Measurements from ENCODE around the gene C2orf15.
"Not testable (repeated sequence)": the region's sequence is repeated elsewhere in the genome, so short reads cannot be mapped to it uniquely, and the experiment has no call there.

Gene C2orf15, protein sequence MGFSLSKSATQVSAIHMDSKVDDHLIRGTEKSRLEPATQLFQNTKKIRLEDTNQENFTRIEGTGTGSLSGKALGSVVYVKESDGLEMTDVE

DNA sequence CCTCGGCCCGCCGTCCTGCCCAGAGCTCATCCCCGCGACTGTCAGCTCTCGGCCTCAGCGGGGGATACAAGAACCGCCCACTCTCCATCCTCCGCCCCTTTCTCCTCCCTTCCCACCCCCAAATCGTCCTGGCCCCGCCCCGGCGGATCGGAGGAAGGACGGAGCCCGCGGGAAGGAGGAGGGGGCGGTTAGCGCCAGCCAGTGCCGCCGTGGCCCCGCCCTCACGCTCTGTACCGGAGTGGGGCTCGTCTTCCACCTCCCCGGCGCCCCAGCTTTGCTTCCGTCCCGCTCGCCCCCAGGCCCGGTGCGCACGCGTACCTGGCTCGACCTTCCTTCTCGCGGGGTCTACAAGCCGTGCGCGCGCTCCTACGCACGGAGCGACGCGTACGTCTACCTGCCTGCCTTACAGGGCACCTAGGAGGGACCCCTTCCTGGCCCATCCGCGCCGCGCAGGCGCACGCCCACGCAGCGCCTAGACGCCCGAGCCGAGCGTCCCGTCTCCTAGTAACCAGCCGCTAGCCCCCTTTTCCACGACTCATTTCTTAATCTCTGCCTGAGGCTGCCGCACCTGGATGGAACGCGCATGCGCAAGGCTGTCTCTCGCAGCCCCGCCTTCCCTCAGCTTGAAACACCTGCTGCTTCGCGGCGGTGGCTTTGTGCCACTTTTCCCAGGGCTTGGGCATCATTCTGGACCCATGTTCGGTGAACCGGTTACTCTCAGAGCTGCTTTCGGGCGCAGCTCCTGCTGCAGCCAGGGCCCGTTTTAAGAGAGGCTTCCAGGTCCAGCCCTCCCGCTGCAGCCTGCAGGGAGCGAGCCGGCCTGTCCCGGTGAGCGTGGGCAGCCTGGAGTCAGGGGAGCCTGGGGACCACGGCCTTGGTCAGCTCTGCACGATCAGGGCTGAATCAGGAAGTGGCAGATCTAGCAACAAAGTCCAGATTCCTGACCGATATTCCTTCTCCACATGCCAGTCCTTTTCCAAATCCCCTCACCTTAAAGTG lies at the start of gene C2orf15:
C2orf15 (plus strand) TSS at position 598 of the 999 bp plus-strand sequence. CDS start 8,852 bp downstream, outside the sequence.
- DNase-seq = peak; percentile 72

DNA sequence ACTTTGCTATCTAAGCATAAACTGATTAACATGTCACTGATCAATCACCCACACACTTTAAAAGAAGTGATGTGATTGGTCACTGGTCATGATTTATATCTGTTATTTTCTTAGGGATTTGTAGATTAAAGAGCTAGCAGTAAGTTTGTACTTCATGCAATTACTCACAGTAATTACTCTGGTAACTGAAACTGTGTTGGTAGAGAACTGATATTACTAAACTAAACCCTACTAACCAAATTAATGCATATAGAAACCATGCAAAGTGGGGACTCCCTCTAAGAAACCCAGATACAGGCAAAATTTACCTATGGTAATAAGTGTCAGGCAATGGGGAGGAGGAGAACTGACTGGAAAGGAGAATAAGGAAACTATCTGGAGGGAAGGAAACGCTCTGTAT lies 44.8 kb upstream of the C2orf15 start:
- DNase-seq = no peak

DNA sequence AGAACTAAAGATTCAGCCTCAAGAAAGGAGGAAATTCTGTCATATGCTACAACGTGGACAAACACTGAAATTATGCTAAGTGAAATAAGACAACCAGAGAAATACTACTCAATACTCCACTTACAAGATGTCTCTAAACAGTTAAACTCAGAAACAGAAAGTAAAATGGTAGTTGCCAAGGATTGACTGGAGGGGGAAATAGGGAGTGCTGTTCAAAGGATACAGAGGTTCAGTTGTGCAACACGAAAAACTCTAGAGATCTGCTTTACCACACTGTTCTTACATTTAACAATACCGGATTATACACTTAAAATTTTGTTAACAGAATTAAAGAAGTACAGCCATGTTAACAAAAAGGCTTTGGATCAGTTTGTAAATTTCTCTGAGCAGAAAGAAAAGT lies 39.8 kb upstream of the C2orf15 start:
- DNase-seq = no peak

DNA sequence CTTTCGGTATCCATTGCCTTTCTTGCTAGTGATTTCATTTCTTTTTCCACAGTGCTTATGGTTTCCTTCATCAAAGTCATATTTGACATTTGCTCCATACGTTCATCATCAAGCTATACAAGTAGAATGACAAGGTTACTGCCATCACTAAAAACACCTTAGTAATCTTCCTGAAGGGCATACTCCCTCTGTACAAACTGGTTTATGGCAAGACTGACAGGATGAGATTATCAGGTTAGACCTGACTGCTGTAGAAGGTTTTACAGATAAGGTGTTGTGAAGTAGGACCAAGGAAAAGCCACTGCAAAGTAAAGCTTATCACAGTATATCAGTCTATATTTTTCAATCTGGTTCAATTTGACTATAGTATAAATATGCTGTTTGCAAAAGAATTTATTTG lies 37.5 kb upstream of the C2orf15 start:
- DNase-seq = no peak

DNA sequence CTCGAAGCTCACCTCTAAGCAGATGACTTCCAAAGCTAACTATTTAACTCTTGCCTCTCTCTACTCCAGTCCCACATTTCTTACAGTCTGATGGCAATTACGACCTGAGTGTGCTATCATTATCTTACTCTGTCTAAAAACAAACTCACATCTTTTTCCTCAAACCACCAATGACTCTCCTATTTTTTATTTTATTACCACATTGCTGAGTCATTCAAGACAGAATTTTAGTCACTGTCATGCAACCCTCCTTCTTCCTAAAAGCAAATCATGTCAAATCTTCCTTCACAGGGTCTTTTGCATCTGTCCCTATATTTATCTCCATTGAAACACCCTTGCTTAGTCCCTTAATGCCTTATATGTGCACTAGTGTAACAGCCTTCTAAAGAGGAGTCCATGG lies 34.6 kb upstream of the C2orf15 start:
- no peak for DNase-seq

DNA sequence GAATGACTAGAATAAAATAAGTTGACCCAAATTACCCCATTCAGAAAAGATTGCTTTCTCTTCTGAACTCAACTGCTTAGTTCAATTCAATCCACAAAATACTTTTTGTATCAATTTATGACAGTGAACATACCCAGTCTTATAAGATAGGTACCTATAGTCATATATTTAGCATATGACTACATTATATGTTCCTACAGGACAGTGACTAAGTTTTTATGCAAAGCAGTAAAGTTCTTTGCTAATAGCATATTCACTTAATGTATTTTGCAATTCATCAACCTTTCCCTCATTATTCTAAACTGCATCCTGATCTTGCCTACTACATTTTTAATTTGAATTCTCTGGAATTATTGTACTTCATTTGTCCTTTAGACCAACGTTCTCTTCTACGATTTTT lies 30.3 kb upstream of the C2orf15 start:
- DNase-seq = no peak

DNA sequence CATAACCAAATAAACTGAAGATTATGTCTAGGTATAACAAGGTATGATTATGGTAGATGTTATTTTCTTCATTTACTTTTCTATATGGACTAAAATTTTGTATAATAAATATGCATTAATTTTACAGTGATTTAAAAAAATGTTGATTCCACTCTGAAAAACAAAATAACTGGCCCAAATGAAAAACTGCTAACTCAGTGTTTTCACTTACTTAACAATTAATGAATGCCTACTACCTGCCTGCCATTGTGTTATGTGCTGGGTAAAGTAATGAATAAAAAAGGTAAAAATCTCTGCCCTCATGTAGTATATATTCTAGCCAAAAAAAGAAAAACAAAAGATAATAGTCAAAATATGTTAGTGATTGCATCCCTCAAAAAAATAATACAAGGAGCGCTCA lies 29.6 kb upstream of the C2orf15 start:
- DNase-seq = no peak

DNA sequence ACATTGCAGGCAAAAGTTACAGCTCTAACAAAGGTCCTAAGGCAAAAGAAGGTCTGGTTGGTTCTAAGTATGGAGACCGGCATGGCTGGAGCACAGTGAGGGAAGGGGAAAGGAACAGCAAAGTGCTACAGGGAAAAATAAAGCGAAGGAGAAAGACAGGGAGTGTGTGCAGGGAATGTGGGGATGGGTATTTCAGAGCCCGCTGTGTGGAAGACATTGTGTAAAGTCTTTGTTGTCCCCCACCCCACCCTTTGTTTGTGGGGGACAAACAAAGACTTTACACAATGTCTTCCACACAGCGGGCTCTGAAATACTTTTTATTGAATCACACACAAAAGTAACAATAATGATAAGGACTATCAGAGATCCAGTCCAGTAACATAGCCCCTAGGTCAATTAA lies 28.9 kb upstream of the C2orf15 start:
- no peak for DNase-seq

DNA sequence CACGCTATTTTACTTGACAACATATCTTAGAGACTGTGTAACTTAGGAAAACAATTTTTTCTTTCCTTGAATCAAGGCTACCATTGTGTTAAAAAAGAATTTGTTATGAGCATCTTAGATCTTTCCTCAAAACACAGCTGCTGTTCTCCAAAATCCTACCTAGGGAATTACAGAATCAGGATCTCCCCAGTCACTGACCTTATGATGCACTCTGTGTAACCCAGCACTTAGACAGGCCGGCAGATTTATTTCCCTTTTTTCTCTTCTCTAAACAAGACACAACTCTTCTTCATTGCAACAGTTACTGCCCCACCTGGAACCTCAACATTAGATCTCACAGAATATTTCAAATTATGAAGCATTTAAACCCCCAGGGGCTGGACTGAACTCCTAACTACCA lies 13.5 kb upstream of the C2orf15 start:
- no peak for DNase-seq

DNA sequence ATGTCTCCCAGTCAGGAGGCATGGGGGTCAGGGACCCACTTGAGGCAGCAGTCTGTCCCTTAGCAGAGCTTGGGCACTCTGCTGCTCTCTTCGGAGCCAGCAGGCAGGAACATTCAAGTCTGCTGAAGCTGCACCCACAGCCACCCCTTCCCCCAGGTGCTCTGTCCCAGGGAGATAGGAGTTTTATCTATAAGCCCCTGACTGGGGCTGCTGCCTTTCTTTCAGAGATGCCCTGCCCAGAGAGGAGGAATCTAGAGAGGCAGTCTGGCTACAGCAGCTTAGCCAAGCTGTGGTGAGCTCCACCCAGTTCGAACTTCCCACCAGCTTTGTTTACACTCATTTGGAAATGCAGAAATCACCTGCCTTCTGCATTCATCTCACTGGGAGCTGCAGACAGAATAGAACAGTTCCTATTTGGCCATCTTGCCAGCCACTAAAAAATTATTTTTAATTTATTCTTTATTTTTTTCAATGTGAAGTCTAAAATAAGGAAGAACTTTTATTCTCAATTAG lies 6.4 kb upstream of the C2orf15 start:
- not testable (repeated sequence) for DNase-seq

DNA sequence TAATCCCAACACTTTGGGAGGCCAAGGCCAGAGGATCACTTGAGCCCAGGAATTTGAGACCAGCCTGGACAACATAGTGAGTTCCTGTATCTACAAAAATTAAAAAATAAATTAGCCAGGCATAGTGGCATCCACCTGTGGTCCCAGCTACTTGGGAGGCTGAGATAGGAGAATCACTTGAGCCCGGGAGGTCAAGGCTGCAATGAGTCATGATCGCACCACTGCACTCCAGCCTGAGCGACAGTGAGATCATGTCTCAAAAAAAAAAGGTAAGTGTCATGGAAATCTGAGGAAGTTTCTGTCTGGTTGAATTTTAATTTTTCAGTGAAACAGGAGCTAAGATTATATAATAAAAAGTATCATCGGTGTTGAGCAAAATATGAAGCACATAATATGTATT lies 2.5 kb upstream of the C2orf15 start:
- no peak for DNase-seq

DNA sequence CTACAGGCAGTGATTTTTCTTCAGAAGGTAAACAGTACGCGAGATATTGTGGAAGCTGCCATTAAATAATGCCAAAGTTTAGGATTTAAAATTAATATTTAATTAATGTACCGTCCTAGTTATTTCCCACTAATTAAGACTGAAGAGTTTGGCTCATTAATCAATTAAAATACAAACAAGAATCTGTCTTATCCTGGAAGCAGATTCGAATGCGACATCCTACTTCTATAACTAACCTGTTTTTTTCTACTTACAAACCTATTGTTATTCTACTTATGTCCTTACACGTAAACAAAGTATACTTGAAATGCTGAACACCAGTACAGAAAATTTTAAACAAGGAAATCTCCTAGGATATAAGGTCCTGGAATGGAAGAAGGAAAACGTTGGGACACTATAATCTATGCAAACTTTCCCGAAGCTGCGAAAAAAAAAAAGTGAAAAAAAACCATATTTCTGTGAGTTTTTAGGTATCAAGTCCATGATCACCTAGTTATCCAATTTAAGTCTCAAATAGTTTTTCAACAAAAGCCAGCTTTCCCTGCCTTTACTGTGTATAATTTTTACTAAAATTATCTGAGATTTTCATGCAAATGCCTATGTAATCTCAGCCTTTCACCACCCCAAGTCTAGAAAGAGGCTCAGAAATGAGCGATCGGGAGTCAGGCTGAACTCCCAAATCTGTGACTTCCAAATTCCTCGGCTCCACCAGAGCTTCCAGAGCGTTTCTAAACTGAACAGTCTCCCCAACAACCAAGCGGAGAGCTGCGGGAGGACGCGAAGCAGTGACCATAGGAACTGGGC lies 1.2 kb upstream of the C2orf15 start:
- no peak for DNase-seq

DNA sequence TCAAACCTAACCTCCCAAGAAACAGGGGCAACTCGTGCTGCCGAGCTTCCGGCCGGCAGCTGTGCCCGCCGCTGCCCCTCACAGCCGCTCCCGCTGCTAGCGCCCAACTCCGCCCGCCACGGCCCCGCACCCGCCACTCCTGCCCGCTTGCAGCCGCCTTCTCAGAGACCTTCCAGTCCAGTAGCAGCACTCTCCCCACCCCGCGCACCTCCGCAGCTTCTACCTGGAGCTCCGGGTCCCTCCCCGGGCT lies 722 bp upstream of the C2orf15 start:
- no peak for DNase-seq

DNA sequence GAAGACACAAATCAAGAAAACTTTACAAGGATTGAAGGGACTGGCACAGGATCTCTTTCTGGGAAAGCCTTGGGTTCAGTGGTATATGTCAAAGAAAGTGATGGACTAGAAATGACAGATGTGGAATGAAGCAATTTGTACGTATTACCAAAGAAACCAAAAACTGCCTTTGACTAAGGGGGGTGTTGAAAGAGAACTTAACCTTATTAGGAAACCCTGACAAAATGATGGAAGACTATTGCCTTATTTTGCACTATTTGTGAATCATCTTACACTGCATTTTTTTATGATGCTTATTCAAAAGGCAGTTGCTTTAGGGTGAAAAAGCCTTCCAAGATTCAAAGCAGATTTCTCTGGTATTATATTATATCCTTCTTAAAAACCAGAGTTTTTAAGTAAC lies 9.2 kb downstream of the C2orf15 start:
- no peak for DNase-seq

DNA sequence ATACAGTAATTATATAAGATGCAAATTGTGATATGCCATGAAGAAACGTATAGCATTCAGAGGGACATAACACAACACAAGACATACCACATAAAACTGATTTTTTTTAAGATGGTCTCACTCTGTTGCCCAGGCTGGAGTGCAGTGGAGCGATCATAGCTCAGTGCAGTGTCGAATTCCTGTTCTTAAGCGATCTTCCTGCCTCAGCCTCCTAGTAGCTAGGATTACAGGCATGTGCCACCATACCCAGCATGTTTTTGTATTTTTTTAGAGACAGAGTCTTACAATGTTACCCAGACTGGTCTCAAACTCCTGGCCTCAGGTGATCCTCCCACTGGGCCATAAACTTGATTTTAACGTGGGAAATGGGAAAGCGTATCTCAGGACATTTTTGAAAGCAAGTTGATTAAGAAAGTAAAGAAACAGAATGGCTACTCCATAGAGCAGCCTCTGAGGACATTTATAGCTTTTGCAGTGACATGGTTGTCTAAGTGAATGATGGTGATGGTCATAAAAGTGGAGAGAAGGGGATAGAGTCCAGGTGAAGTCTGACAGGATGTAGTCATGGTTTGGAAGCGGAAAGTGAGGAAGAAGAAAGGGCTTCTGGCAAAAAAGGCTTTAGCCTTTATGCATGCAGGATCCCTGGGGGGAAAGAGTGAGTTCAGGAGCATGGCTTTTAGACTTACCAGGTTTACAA lies 10.8 kb downstream of the C2orf15 start:
- DNase-seq = no peak

DNA sequence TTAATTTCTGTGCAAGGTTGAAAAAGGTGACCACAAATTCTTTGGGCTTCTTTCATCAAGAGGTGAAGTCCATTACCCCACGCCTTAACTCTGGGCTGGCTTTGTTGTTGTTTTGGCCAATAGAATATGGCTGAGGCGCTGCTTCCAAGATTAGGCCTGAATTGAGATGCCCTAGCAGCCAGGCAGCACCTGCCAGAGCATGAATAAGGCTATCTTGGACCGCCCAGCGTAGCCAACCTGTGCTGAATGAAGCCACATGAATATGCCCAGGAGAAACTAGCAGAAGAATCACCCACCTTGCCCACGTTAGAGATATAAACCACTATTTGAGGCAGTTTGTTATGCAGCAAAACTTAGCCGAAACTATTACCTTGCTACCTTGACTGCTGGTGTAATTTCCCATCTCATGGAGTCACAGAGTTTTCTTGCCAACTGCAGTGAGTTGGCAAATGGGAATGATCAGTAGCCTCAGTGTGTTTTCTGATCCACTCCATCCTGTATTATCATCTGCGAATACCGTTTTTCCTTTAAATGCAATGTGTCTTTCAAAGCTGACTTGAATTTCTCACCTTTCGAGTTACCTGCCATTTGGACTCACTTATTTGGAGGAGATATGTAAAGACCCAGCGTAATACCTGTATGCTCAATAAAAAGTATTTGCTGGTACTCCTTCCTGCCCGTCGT lies 12.6 kb downstream of the C2orf15 start:
- DNase-seq = no peak

DNA sequence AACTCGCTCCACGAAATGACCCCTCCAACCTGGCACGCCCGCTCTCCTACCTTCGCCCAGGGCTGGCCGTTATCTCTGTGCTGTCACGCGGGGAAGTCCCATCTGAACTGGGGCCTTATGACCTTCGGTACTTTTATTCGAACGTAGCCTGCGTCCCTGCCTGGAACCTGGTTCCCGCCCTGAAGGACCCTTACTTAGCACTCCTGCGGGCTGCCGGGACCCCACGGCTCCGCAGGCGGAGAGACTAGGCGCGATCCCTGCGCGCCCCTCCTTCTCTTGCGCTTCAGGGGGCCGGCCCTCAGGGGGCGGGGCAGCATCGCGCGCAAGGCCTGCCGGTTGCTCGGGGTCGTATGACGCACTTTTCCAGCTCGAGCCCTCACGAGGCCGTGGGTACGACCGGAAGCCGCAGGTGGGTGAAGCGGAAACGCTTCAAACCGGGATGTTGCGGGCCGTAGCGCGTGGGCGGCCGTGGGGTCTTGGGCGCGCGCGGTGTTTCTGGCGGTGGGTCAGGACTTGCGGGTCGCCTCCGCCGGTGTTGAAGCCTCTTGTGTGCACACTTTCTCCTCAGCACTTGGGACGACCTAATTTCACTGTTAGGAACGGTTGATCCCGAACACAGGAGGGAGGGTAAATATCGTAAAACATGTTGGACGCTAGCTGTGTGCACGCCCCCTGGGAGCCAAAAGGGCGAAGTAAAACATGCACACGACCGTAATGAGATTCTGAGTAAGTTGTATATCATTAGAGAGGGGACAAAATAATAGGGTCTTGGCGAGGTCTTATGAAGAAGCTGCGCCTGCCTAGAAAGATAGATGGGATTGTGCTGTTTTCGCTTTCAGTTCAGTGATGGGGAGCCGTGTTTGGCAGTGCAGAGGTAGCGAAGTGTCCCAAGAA lies 13.4 kb downstream of the C2orf15 start, which contains the start of the genes LIPT1 and TSGA10:
LIPT1 (plus strand) TSS at position 325 of the 894 bp plus-strand sequence. CDS start 6,991 bp downstream, outside the sequence.
TSGA10 (minus strand) TSS at position 300 of the 894 bp plus-strand sequence. CDS start 45,503 bp downstream, outside the sequence.
- DNase-seq = peak; percentile 45

DNA sequence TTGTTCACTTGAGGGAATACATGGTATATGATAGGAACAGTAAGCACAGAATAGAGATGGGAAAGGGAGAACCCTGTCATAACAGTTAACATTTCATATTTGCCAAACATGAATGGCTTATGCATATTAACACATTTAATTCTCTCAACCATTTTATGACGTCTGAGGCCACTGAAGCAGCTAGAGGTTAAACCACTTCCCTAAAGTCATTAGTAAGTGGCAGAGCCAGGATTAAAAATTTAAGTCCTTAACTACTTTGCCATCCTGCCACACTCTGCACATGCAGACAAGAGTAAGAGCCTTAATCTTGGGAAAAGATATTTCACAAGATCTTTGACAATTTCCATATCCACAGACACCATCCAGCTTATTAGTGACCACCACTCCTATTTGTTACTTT lies 15.4 kb downstream of the C2orf15 start:
- DNase-seq = no peak

DNA sequence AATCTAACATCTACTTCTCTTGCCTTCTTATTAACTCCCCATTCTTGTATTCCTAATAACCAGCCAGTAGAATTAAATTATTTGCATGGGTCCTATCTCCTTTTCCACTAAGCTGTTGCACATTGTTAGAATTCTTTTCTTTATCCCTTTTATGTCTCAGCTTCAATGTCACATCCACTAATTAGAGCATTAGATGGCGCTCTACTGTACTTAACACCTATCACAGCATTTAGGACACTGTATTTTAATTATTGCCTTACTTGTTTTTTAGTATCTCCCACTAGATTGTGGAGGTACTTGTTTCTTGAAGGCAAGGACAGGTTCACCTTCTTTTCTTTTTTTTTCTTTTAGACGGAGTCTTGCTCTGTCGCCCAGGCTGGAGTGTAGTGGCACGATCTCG lies 17.1 kb downstream of the C2orf15 start:
- no peak for DNase-seq

DNA sequence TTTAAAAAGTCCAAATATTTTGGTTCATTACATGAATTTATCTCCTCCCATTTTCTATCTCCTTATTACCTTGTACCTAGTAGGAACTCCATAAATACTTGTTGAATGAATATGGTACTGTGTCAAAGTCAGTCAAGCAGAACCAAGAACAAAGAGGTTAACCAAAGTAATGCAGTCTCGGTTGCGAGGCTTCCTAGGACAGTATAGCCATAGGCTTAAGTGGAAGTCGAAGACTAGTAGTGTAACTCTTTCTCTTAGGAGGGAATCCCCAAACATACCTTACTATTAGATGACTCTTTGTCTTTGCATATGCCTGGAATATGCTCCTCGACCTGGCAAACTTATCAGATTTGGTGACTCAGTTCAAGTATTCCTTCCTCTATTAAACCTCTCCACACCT lies 18.1 kb downstream of the C2orf15 start:
- no peak for DNase-seq

DNA sequence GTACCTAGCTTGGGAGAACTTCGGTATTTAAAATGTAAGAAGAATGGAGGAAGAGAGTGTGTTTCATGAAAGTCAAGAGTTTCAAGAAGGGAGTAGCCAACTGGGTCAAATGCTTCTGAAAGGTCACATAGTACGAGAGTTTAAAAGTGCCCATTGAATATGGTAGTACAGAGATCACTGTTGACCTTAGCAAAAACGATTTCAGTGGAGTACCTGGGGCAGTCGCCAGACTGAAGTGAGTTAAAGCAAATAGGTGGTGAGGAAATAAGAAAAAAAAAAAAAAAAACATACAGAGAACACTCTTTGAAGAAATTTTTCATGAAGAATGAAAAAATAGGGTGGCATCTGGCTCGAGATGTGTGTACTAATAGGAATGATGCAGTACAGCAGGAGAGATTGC lies 24.7 kb downstream of the C2orf15 start:
- DNase-seq = no peak

Measured in cortex of kidney (tissue), 1 donor.